Measurements from ENCODE around the gene ILDR1.

The ILDR1 gene

DNA sequence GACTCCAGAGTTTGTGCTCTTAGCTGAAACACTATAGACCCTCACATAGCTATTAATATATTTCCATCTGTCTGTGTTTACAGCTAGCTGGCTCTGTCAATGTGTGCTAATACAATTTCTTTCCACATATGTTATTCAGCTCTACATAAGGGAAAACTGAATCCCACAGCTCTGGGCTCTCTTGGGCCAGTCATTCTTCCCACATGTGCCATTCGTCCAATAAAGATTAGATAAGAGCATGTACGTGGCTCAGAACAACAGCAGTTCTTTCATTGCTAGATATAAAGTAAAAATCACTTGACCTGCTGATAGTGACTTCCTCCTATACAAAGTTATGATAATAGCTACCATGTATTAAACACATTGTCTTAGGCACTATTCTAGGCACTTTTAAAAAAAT, 2.8 kb upstream of the ILDR1 start (continued):
- TF ChIP-seq, protein P1, sequence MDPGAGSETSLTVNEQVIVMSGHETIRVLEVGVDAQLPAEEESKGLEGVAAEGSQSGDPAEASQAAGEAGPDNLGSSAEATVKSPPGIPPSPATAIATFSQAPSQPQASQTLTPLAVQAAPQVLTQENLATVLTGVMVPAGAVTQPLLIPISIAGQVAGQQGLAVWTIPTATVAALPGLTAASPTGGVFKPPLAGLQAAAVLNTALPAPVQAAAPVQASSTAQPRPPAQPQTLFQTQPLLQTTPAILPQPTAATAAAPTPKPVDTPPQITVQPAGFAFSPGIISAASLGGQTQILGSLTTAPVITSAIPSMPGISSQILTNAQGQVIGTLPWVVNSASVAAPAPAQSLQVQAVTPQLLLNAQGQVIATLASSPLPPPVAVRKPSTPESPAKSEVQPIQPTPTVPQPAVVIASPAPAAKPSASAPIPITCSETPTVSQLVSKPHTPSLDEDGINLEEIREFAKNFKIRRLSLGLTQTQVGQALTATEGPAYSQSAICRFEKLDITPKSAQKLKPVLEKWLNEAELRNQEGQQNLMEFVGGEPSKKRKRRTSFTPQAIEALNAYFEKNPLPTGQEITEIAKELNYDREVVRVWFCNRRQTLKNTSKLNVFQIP (CRISPR knock-in tag; IDR thresholded peaks at IDR 0.05; ENCODE audit: borderline replicate concordance, low read depth): no peak
- TF ChIP-seq ZC3H10 (CRISPR knock-in tag; IDR thresholded peaks at IDR 0.05) (no peak), TCF4 (CRISPR knock-in tag; IDR thresholded peaks at IDR 0.05; ENCODE audit: borderline replicate concordance) (no peak), ZFP3 (CRISPR knock-in tag; IDR thresholded peaks at IDR 0.05) (no peak), CSDC2 (CRISPR knock-in tag; IDR thresholded peaks at IDR 0.05) (no peak)

DNA sequence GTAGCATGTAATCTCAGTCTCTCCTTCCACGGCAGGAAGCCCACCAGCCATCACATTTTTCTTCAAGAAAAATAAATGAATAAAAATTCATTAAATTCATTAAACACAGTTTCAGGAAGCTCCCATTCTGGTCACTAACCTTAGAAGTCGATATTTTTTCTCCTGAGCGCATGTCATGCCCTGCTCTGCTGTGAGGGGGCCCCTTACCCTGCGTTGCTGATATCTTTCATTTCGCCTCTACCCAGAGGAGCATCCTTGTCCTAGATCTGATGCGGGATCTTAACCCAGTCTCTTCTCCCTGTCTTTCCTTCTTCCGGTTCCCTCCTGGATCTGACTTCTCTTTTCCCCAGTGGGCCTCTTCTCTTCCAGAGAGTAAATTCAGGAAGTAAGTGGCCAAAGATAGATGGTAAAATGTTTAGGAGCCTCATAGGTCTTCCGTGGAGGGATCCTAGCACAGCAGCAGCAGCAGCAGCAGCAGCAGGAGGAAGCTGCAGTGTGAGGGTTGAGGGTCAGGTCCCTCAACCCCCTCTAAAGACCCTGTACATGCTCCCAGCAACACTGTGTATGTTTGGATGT, 1.4 kb upstream of the ILDR1 start:
- ATAC-seq: no peak
- TF ChIP-seq TCF4 (CRISPR knock-in tag; IDR thresholded peaks at IDR 0.05; ENCODE audit: borderline replicate concordance) (no peak), ESRRG (CRISPR knock-in tag; IDR thresholded peaks at IDR 0.05) (no peak)

DNA sequence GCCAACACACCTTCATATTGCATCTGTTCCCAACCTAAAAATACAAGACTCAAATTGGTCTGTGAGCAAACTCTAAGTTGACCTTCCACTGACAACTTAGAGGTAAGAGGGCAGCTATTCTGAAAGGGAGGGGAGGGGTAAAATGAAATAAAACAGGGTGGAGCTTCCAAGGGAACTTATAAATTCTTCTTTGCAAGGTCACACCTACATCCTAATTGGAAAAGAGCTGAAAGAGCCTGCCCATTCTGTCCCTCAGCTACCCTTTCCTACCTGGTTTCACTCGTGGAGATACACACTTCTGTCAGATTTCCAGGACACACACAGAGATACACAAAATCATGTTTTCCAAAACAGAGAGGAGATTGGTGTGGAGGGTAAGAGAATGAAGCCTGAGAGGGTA, 1.0 kb downstream of the ILDR1 start:
- no peak for TF ChIP-seq ZNF565 (CRISPR knock-in tag; conservative IDR thresholded peaks at IDR 0.05; ENCODE audit: low read depth)
- no peak for TF ChIP-seq CSDC2 (CRISPR knock-in tag; IDR thresholded peaks at IDR 0.05)
- TF ChIP-seq ZNF8 (CRISPR knock-in tag; IDR thresholded peaks at IDR 0.05): no peak
- no peak for TF ChIP-seq TOX (CRISPR knock-in tag; IDR thresholded peaks at IDR 0.05; ENCODE audit: borderline replicate concordance)
- no peak for TF ChIP-seq ZC3H10 (CRISPR knock-in tag; IDR thresholded peaks at IDR 0.05)
- TF ChIP-seq ZFP30 (CRISPR knock-in tag; IDR thresholded peaks at IDR 0.05): no peak
- TF ChIP-seq RARB (CRISPR knock-in tag; IDR thresholded peaks at IDR 0.05): no peak
- TF ChIP-seq CREB5 (CRISPR knock-in tag; IDR thresholded peaks at IDR 0.05; ENCODE audit: low read depth): no peak
- no peak for ATAC-seq

DNA sequence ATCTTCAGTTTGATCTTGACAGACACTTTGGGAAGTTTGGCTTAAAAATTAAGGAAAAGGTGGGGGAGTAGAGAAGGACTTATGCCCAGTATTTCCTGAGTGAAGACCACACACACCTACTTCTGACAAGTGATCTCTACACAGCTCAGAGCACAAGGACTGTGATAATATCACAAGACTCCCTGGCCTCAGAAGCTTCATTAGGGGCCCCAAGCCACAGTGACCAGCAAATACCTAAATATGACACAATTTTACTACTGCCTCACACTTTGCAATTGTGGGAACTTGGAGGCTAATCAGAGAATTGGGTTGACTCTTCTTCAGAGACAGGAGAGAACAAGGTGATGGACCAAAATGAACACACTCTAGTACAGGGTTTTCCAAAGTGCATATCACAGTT, 2.6 kb downstream of the ILDR1 start:
- no peak for ATAC-seq
- TF ChIP-seq PATZ1 (CRISPR knock-in tag; IDR thresholded peaks at IDR 0.05; ENCODE audit: borderline replicate concordance) (no peak), ZFP30 (CRISPR knock-in tag; IDR thresholded peaks at IDR 0.05) (no peak), BACH2 (CRISPR knock-in tag; IDR thresholded peaks at IDR 0.05; ENCODE audit: borderline replicate concordance) (no peak)

GRCh38 chr3:122014741-122015140, 7.3 kb downstream of the ILDR1 start:
- no peak for TF ChIP-seq ZNF70 (CRISPR knock-in tag; IDR thresholded peaks at IDR 0.05)
- TF ChIP-seq ZNF8 (CRISPR knock-in tag; IDR thresholded peaks at IDR 0.05): no peak
- TF ChIP-seq ARNTL (CRISPR knock-in tag; IDR thresholded peaks at IDR 0.05; ENCODE audit: borderline replicate concordance, low read depth): no peak
- TF ChIP-seq PATZ1 (CRISPR knock-in tag; IDR thresholded peaks at IDR 0.05; ENCODE audit: borderline replicate concordance): no peak
- no peak for TF ChIP-seq BACH2 (CRISPR knock-in tag; IDR thresholded peaks at IDR 0.05; ENCODE audit: borderline replicate concordance)
- no peak for ATAC-seq

- TF ChIP-seq ZC3H10 (CRISPR knock-in tag; IDR thresholded peaks at IDR 0.05): no peak
- TF ChIP-seq ISL1 (CRISPR knock-in tag; IDR thresholded peaks at IDR 0.05): no peak
- no peak for TF ChIP-seq RARB (CRISPR knock-in tag; IDR thresholded peaks at IDR 0.05)
- TF ChIP-seq, protein P2, sequence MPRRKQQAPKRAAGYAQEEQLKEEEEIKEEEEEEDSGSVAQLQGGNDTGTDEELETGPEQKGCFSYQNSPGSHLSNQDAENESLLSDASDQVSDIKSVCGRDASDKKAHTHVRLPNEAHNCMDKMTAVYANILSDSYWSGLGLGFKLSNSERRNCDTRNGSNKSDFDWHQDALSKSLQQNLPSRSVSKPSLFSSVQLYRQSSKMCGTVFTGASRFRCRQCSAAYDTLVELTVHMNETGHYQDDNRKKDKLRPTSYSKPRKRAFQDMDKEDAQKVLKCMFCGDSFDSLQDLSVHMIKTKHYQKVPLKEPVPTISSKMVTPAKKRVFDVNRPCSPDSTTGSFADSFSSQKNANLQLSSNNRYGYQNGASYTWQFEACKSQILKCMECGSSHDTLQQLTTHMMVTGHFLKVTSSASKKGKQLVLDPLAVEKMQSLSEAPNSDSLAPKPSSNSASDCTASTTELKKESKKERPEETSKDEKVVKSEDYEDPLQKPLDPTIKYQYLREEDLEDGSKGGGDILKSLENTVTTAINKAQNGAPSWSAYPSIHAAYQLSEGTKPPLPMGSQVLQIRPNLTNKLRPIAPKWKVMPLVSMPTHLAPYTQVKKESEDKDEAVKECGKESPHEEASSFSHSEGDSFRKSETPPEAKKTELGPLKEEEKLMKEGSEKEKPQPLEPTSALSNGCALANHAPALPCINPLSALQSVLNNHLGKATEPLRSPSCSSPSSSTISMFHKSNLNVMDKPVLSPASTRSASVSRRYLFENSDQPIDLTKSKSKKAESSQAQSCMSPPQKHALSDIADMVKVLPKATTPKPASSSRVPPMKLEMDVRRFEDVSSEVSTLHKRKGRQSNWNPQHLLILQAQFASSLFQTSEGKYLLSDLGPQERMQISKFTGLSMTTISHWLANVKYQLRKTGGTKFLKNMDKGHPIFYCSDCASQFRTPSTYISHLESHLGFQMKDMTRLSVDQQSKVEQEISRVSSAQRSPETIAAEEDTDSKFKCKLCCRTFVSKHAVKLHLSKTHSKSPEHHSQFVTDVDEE (CRISPR knock-in tag; IDR thresholded peaks at IDR 0.05): no peak
- no peak for TF ChIP-seq ZNF565 (CRISPR knock-in tag; conservative IDR thresholded peaks at IDR 0.05; ENCODE audit: low read depth)
- no peak for TF ChIP-seq PPARA (CRISPR knock-in tag; IDR thresholded peaks at IDR 0.05; ENCODE audit: borderline replicate concordance)
- TF ChIP-seq ARNTL (CRISPR knock-in tag; IDR thresholded peaks at IDR 0.05; ENCODE audit: borderline replicate concordance, low read depth): no peak
- no peak for ATAC-seq
Observed at GRCh38 chr3:122013448-122013925, 8.6 kb downstream of the ILDR1 start.
